ELF-1 (cell line): ENCODE data around the gene LRRC31.

Experiments used
- DNase-seq: peaks from one replicate; pipeline ENCODE4 v3.0.0-alpha.2; 2016; ENCODE audit warnings: low read depth, low spot score

LRRC31 gene

GRCh38 chr3:169813757-169814517, 55.8 kb downstream of the LRRC31 start:
- peak; percentile 70 for DNase-seq

DNA sequence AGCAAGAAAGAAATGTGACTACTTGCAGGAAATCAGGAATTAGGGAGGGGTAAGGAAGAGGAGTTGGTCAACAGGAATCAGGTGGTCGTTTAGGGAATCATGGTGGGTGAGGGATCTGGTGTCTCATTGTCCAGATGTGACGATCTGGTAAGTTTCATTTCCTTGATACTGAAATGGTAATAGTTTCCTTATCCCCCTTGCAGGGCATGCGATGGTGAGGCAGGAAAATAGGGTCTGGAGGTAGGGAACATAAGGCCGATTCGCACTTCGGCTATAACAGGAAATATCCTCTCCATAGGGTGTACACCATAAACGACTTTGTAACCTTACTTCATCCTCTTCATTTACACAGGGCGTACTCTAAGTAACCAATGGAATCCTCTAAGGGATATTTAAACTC, 56.5 kb downstream of the LRRC31 start:
- no peak for DNase-seq

DNA sequence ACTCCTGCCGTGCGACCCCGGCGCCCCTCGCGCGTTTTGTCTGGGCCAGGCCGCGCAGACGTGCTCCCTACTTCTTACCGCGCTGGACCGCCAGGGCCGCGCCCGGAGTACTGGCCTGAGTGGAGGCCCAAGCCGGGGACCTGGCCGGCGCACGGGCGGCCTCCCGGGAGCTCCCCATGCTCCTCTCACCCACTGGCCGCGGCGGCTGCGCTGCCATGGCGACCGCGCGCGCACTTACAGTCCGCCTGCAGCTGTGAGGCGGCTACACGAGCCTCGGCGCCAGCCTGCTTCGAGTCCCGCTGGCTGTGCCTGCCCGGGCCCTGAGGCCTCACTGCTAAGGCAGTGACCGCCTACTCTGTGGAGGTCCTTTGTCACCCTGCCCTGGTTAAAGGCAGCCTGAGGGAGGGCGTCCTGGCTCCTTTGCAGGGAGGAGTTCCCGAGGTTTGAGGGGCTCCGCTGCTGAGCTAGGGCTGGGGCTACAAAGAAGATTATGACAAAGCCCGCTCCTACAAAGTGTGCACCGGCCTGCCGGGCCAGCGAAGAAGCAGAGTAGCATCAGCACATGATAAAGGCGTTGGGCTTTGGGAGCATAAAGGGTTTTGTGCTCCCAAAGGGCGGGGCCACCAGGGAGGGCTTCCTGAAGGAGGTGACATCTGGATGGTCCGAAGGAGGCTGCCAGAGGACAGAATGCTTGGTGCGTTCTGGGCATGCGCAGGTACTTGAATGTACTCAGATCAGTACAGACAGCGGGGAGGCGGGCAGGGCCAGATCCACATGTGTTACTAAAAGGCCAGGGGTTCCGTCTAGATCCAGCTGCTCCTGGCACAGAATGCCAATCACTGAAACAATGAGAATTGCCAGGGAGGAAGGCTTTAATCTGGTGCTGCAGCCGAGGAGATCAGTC, 57.2 kb downstream of the LRRC31 start, which contains the start of the genes LRRC34 and LRRIQ4:
Gene LRRC34, minus strand, starts transcription at position 573 of the 904 bp plus-strand sequence. Its CDS starts 356 bp downstream, at position 217.
Gene LRRIQ4, plus strand, starts transcription at position 539 of the 904 bp plus-strand sequence. CDS start 9,052 bp downstream, outside the sequence.
- peak; percentile 94 for DNase-seq

DNA sequence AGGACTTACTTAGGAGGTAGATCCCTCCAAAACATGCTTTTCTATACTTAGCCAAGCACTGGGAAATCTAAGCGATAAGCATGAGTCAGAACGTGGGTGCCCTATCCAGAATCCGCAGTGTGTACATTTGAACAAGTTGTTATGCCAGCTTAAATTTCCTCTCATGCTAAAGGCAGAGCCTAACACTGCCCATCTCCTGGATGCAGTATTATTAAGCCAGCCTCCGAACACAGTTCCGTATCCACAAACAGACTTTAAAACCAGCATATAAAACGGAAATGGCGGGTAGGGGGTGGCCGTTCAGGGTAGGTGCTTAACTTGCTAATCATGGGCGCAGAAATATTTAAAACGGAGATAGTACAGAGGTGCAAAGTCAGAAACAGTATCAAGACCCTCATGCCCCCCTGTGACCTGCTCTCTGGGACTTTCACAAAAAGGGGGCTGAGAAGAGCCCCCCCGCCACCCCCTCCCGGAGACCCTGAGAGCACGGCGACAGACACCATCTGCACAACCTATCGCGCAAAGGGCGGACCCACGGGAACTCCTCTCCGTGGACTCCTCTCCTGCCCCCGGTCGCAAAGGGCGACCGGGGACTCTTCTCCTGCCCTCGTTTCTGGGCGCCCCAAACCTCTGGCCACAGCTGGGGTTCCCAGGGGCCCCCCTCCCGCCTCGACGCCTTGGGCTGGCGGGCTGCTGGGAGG, 58.0 kb downstream of the LRRC31 start:
- peak; percentile 14 for DNase-seq

GRCh38 chr3:169809230-169809795, 60.4 kb downstream of the LRRC31 start:
- no peak for DNase-seq

GRCh38 chr3:169804681-169805080, 65.1 kb downstream of the LRRC31 start:
- no peak for DNase-seq

- DNase-seq = no peak
Observed at GRCh38 chr3:169792359-169792758, 77.4 kb downstream of the LRRC31 start.

DNA sequence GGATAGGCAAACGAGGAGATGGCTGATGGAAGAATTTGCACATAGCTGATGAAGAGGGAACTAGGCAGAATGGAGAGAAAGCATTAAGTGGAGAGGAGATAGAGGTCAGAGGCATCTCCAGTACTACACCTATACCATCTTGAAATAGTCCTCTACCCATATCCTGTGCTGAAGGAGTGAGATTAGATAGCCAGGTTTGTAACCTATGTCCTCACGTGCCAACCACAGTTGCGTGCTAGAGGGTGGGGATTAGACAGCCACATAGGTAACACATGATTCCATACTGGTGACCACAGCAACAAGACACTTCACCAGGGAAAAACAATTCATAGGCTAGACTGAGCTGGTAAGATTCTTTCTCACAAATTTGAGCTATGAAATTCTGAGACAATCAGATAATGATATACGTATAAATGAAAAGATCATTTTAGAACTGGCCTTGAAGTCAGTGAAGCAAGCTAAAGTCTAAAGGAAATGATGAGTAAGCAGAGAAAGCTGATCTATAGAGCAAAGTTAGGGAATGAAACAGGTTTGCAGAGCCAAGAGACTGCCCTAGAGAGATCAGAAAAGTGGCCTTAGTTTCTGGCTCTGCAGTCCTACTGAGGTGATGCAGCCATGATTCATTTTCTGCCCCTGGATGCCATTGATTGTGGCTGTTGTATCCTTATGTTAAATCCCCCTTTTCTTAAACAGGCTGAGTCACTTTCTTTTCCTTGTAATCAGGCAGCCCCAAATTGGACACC, 78.9 kb downstream of the LRRC31 start:
- no peak for DNase-seq

DNA sequence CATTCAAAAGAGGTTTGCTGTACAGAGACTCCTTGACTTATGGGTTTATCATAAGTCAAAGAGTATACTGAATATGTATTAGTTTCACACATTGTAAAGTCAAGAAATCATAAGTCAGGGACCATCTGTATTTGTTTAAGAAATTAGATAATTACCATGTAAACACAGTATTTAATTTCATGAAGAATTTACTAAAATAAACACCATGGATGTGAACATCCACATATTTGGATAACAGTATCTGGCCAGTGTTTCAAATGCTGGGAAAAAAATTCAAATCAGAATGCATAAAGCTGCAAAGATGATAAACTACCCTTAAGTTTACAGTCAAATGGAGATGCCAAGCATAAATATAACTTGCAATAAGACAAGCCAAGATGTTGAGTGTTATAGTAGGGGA, 79.5 kb downstream of the LRRC31 start:
- DNase-seq = no peak
